Caco-2 (cell line): ENCODE measurements around the gene EMP1. TPM values are rescaled to one million over a fixed set of nuclear protein-coding genes. Genes with fewer than 3 reads are reported as not detected.
A peak's percentile ranks its signal among the peaks of the same experiment; 100 is the strongest.

ENCODE experiments used
- BruUV-seq: library from RNA; stranded (reverse); fragments of 400-500 nt; replicated peaks from 2 replicates; lab custom pipeline; 2021; lab: Mats Ljungman, UMichigan
- CTCF ChIA-PET: fragments of 300-600 bp; sonication (Branson Sonifier 250); formaldehyde crosslinking; loops from one replicate; lab custom pipeline; 2022; ENCODE audit warnings: antibody characterized with exemption; lab: Charles Lee
- POLR2A ChIA-PET: fragments of 300-600 bp; sonication (Branson Sonifier 250); formaldehyde crosslinking; loops from one replicate; lab custom pipeline; 2022; ENCODE audit warnings: antibody characterized with exemption; lab: Charles Lee
- DNase-seq, 2 experiments: peaks; one replicate each; pipeline versions ENCODE4 v3.0.0 to v3.0.0-alpha.2; 2020 to 2022
- H3K27me3 ChIP-seq: replicated peaks from 2 replicates; pipeline ENCODE4 v1.6.0; 2011; ENCODE audit warnings: low read length; ENCODE audit not compliant: control insufficient read depth, insufficient read depth
- H3K36me3 ChIP-seq: 2 replicates; pipeline ENCODE4 v1.5.1; 2011; ENCODE audit warnings: low read length; ENCODE audit not compliant: control insufficient read depth, insufficient read depth
- H3K4me1 ChIP-seq: fragments of 250-450 bp; sonication (Bioruptor Pico); 2 replicates; pipeline ENCODE4 v1.5.1; 2020; ENCODE audit warnings: mild to moderate bottlenecking
- H3K4me3 ChIP-seq: 2 replicates; pipeline ENCODE4 v1.5.1; 2011; ENCODE audit warnings: low read depth, mild to moderate bottlenecking, control low read depth, low read length
- H3K9me3 ChIP-seq: fragments of 250-450 bp; sonication (Bioruptor Pico); 2 replicates; pipeline ENCODE4 v1.5.1; 2020; ENCODE audit warnings: mild to moderate bottlenecking, moderate library complexity
- H3K27ac Mint-ChIP-seq: one replicate; pipeline ENCODE4 v1.8.0; 2022; ENCODE audit warnings: mixed read lengths; ENCODE audit not compliant: unreplicated experiment
- H3K27me3 Mint-ChIP-seq: one replicate; pipeline ENCODE4 v1.8.0; 2022; ENCODE audit warnings: mixed read lengths; ENCODE audit not compliant: insufficient read depth, unreplicated experiment
- H3K36me3 Mint-ChIP-seq: one replicate; pipeline ENCODE4 v1.8.0; 2022; ENCODE audit warnings: mild to moderate bottlenecking, mixed read lengths; ENCODE audit not compliant: insufficient read depth, unreplicated experiment
- H3K4me1 Mint-ChIP-seq: one replicate; pipeline ENCODE4 v1.8.0; 2022; ENCODE audit warnings: low read depth, mixed read lengths; ENCODE audit not compliant: unreplicated experiment
- H3K4me3 Mint-ChIP-seq: one replicate; pipeline ENCODE4 v1.8.0; 2022; ENCODE audit warnings: mild to moderate bottlenecking, moderate library complexity, mixed read lengths; ENCODE audit not compliant: unreplicated experiment
- H3K9me3 Mint-ChIP-seq: one replicate; pipeline ENCODE4 v1.8.0; 2022; ENCODE audit warnings: mixed read lengths; ENCODE audit not compliant: unreplicated experiment
- CTCF ChIP-seq, 2 experiments: fragments of 200-600 bp in 1 of 2; IDR thresholded peaks; 1 replicate in 1 of 2; 2 replicates in 1 of 2; pipeline versions ENCODE4 v1.5.1 to v1.8.0; 2011 to 2022; ENCODE audit warnings: antibody characterized with exemption in 1 of 2, control low read depth in 1 of 2, inconsistent platforms in 1 of 2, low read depth in 1 of 2, low read length in 1 of 2, mild to moderate bottlenecking in 1 of 2, moderate library complexity in 1 of 2; ENCODE audit not compliant: insufficient read depth in 1 of 2, severe bottlenecking in 1 of 2, unreplicated experiment in 1 of 2
- intact Hi-C: fragments of 100-400 bp; cut with micrococcal nuclease; formaldehyde crosslinking; loops from one replicate; pipeline ENCODE4 v1.10.0; 2022; ENCODE audit not compliant: unreplicated experiment
- total RNA-seq: library from RNA; stranded (reverse); gene quantifications from 2 replicates; pipeline ENCODE4 v1.2.3, GENCODE V29; 2022

EMP1 gene
- total RNA-seq, 1 experiment from 2014 or later: 6.6 TPM

GRCh38 chr12:13179211-13180074, 17.1 kb upstream of the EMP1 start:
- H3K4me3 Mint-ChIP-seq: no peak overlapping the region
- no peaks in the 10 kb centered on the region for H3K36me3 ChIP-seq
- H3K4me1 ChIP-seq: no peaks in the 10 kb centered on the region
- H3K9me3 ChIP-seq: no peaks in the 10 kb centered on the region
- no peak for TF ChIP-seq CTCF (IDR thresholded peaks at IDR 0.05; ENCODE audit: insufficient read depth in 1 of 2, low read depth in 1 of 2, low read length in 1 of 2, severe bottlenecking in 1 of 2, unreplicated experiment in 1 of 2)
- no peak overlapping the region for H3K27ac Mint-ChIP-seq
- H3K9me3 Mint-ChIP-seq: no peaks in the 10 kb centered on the region
- DNase-seq: peak in 1 of 2 experiments; percentile 40
- no peaks in the 10 kb centered on the region for H3K27me3 ChIP-seq
- POLR2A ChIA-PET: interaction anchor here (1.0 kb wide), 1 partner anchor 33 kb away, joined by 3 read pairs; no protein-coding TSS in a partner anchor
- intact Hi-C loops: no loop called here
- CTCF ChIA-PET: interaction anchor here (0.6 to 0.7 kb wide), 2 partner anchors 52 to 1773 kb away, joined by 3 read pairs; no protein-coding TSS in a partner anchor
- H3K27me3 Mint-ChIP-seq: no peaks in the 10 kb centered on the region
- BruUV-seq: no TSS peak
- H3K4me3 ChIP-seq: no peak overlapping the region
- peaks cover 17% of the 10 kb centered on the region for H3K4me1 Mint-ChIP-seq
- H3K36me3 Mint-ChIP-seq: no peaks in the 10 kb centered on the region

GRCh38 chr12:13181375-13182070, 15.0 kb upstream of the EMP1 start:
- DNase-seq: no peak
- intact Hi-C loops: no loop called here
- no peak overlapping the region for H3K4me3 Mint-ChIP-seq
- no peaks in the 10 kb centered on the region for H3K9me3 Mint-ChIP-seq
- ChIA-PET CTCF (no interaction called here), POLR2A (no interaction called here)
- BruUV-seq: no TSS peak
- Histone ChIP-seq H3K27me3 (no peaks in the 10 kb centered on the region), H3K4me3 (no peak overlapping the region), H3K4me1 (no peaks in the 10 kb centered on the region), H3K9me3 (no peaks in the 10 kb centered on the region), H3K36me3 (no peaks in the 10 kb centered on the region)
- H3K27me3 Mint-ChIP-seq: no peaks in the 10 kb centered on the region
- H3K4me1 Mint-ChIP-seq: peaks cover 18% of the 10 kb centered on the region
- no peaks in the 10 kb centered on the region for H3K36me3 Mint-ChIP-seq
- no peak overlapping the region for H3K27ac Mint-ChIP-seq
- no peak for TF ChIP-seq CTCF (IDR thresholded peaks at IDR 0.05; ENCODE audit: insufficient read depth in 1 of 2, low read depth in 1 of 2, low read length in 1 of 2, severe bottlenecking in 1 of 2, unreplicated experiment in 1 of 2)

- no TSS peak for BruUV-seq
- H3K27ac Mint-ChIP-seq: no peak overlapping the region
- Histone ChIP-seq H3K36me3 (no peaks in the 10 kb centered on the region), H3K27me3 (no peaks in the 10 kb centered on the region), H3K4me1 (peaks cover 9% of the 10 kb centered on the region), H3K9me3 (no peaks in the 10 kb centered on the region), H3K4me3 (no peak overlapping the region)
- H3K36me3 Mint-ChIP-seq: no peaks in the 10 kb centered on the region
- TF ChIP-seq CTCF (IDR thresholded peaks at IDR 0.05; ENCODE audit: insufficient read depth in 1 of 2, low read depth in 1 of 2, low read length in 1 of 2, severe bottlenecking in 1 of 2, unreplicated experiment in 1 of 2): no peak
- no peaks in the 10 kb centered on the region for H3K27me3 Mint-ChIP-seq
- ChIA-PET CTCF (no interaction called here), POLR2A (no interaction called here)
- intact Hi-C loops: no loop called here
- DNase-seq: no peak
- H3K4me1 Mint-ChIP-seq: peaks cover 27% of the 10 kb centered on the region
- H3K4me3 Mint-ChIP-seq: no peak overlapping the region
- H3K9me3 Mint-ChIP-seq: no peaks in the 10 kb centered on the region
Observed at GRCh38 chr12:13182881-13183280, 13.6 kb upstream of the EMP1 start.
